ENCODE measurements around the gene RAB9B. TPM values are rescaled to one million over a fixed set of nuclear protein-coding genes. Genes with fewer than 3 reads are reported as not detected.

The RAB9B gene
- total and polyA plus RNA-seq, 2 donors (not counting 1 experiment from before 2014, with no cell fraction given) = 0.50 to 0.90 TPM

- no peaks in the 10 kb centered on the region for H3K27me3 ChIP-seq (ENCODE audit: control insufficient read depth, insufficient read depth, low read length)
- DNase-seq (ENCODE audit: low read depth in 2 of 2) = no peak
- no peaks in the 10 kb centered on the region for H3K9me3 ChIP-seq (ENCODE audit: control insufficient read depth, insufficient read depth, low read depth, low read length)
- H3K4me2 ChIP-seq (ENCODE audit: extremely low read depth, insufficient read depth, low read length) = no peak overlapping the region
- H3K36me3 ChIP-seq (ENCODE audit: control insufficient read depth, insufficient read depth, low read length) = no peaks in the 10 kb centered on the region
- no peak overlapping the region for H3K9ac ChIP-seq (ENCODE audit: insufficient read depth, low read length)
- H3K79me2 ChIP-seq (ENCODE audit: control insufficient read depth, insufficient read depth, low read length) = no peaks in the 10 kb centered on the region
- H3K27ac ChIP-seq (ENCODE audit: insufficient read depth, low read length) = no peak overlapping the region
- TF ChIP-seq CTCF (conservative IDR thresholded peaks at IDR 0.05 in 1 of 2, IDR thresholded peaks at IDR 0.05 in 1 of 2; ENCODE audit: low read depth in 1 of 2, low read length in 2 of 2) (no peak), EZH2 (IDR thresholded peaks at IDR 0.05; ENCODE audit: low read length, missing control alignments) (no peak)
- H3K4me3 ChIP-seq (replicated peaks in 1 of 4; ENCODE audit: control extremely low read depth in 1 of 4, insufficient read depth in 1 of 4, low read depth in 3 of 4, low read length in 4 of 4) = no peak overlapping the region
- H3K4me1 ChIP-seq (ENCODE audit: control insufficient read depth, extremely low read depth, insufficient read depth, low read length) = no peaks in the 10 kb centered on the region
- H2AFZ ChIP-seq (ENCODE audit: low read length) = no peak overlapping the region
- H4K20me1 ChIP-seq (ENCODE audit: control insufficient read depth, extremely low read depth, insufficient read depth, low read length) = no peaks in the 10 kb centered on the region
Observed at GRCh38 chrX:103861200-103861599, 29.1 kb upstream of the RAB9B start.

- no peaks in the 10 kb centered on the region for H3K79me2 ChIP-seq (ENCODE audit: control insufficient read depth, insufficient read depth, low read length)
- H3K9me3 ChIP-seq (ENCODE audit: control insufficient read depth, insufficient read depth, low read depth, low read length) = no peaks in the 10 kb centered on the region
- no peak overlapping the region for H3K27ac ChIP-seq (ENCODE audit: insufficient read depth, low read length)
- TF ChIP-seq CTCF (conservative IDR thresholded peaks at IDR 0.05 in 1 of 2, IDR thresholded peaks at IDR 0.05 in 1 of 2; ENCODE audit: low read depth in 1 of 2, low read length in 2 of 2) (no peak), EZH2 (IDR thresholded peaks at IDR 0.05; ENCODE audit: low read length, missing control alignments) (no peak)
- H4K20me1 ChIP-seq (ENCODE audit: control insufficient read depth, extremely low read depth, insufficient read depth, low read length) = no peaks in the 10 kb centered on the region
- no peaks in the 10 kb centered on the region for H3K36me3 ChIP-seq (ENCODE audit: control insufficient read depth, insufficient read depth, low read length)
- no peak overlapping the region for H3K4me2 ChIP-seq (ENCODE audit: extremely low read depth, insufficient read depth, low read length)
- no peak overlapping the region for H3K4me3 ChIP-seq (replicated peaks in 1 of 4; ENCODE audit: control extremely low read depth in 1 of 4, insufficient read depth in 1 of 4, low read depth in 3 of 4, low read length in 4 of 4)
- no peaks in the 10 kb centered on the region for H3K27me3 ChIP-seq (ENCODE audit: control insufficient read depth, insufficient read depth, low read length)
- DNase-seq (ENCODE audit: low read depth in 2 of 2) = no peak
- no peaks in the 10 kb centered on the region for H3K4me1 ChIP-seq (ENCODE audit: control insufficient read depth, extremely low read depth, insufficient read depth, low read length)
- H3K9ac ChIP-seq (ENCODE audit: insufficient read depth, low read length) = no peak overlapping the region
- H2AFZ ChIP-seq (ENCODE audit: low read length) = no peak overlapping the region
Observed at GRCh38 chrX:103849558-103849957, 17.5 kb upstream of the RAB9B start.

GRCh38 chrX:103847174-103847870 lies 15.3 kb upstream of the RAB9B start:
- H2AFZ ChIP-seq (ENCODE audit: low read length) = no peak overlapping the region
- H3K9me3 ChIP-seq (ENCODE audit: control insufficient read depth, insufficient read depth, low read depth, low read length) = no peaks in the 10 kb centered on the region
- no peaks in the 10 kb centered on the region for H4K20me1 ChIP-seq (ENCODE audit: control insufficient read depth, extremely low read depth, insufficient read depth, low read length)
- H3K4me1 ChIP-seq (ENCODE audit: control insufficient read depth, extremely low read depth, insufficient read depth, low read length) = no peaks in the 10 kb centered on the region
- no peak overlapping the region for H3K4me3 ChIP-seq (replicated peaks in 1 of 4; ENCODE audit: control extremely low read depth in 1 of 4, insufficient read depth in 1 of 4, low read depth in 3 of 4, low read length in 4 of 4)
- H3K79me2 ChIP-seq (ENCODE audit: control insufficient read depth, insufficient read depth, low read length) = no peaks in the 10 kb centered on the region
- H3K27me3 ChIP-seq (ENCODE audit: control insufficient read depth, insufficient read depth, low read length) = no peaks in the 10 kb centered on the region
- DNase-seq (ENCODE audit: low read depth in 2 of 2) = peak in 1 of 2 donors; percentile 73
- TF ChIP-seq CTCF (conservative IDR thresholded peaks at IDR 0.05 in 1 of 2, IDR thresholded peaks at IDR 0.05 in 1 of 2; ENCODE audit: low read depth in 1 of 2, low read length in 2 of 2) (no peak), EZH2 (IDR thresholded peaks at IDR 0.05; ENCODE audit: low read length, missing control alignments) (no peak)
- no peaks in the 10 kb centered on the region for H3K36me3 ChIP-seq (ENCODE audit: control insufficient read depth, insufficient read depth, low read length)
- H3K4me2 ChIP-seq (ENCODE audit: extremely low read depth, insufficient read depth, low read length) = no peak overlapping the region
- H3K27ac ChIP-seq (ENCODE audit: insufficient read depth, low read length) = no peak overlapping the region
- H3K9ac ChIP-seq (ENCODE audit: insufficient read depth, low read length) = no peak overlapping the region
